HL-60 (cell line): ENCODE results near the gene SARM1.

Experiments used
- POLR2AphosphoS5 ChIP-seq: IDR thresholded peaks from 2 replicates; pipeline ENCODE4 v1.6.1; 2012; ENCODE audit warnings: low read depth
- REST ChIP-seq: IDR thresholded peaks from 2 replicates; pipeline ENCODE4 v1.6.1; 2012; ENCODE audit warnings: low read depth; ENCODE audit not compliant: insufficient replicate concordance
- TF ChIP-seq, protein P1 (sequence below): IDR thresholded peaks from one replicate; pipeline ENCODE4 v1.5.1; 2011; ENCODE audit warnings: low read length, control low read depth, inconsistent platforms; ENCODE audit not compliant: insufficient read depth

DNA sequence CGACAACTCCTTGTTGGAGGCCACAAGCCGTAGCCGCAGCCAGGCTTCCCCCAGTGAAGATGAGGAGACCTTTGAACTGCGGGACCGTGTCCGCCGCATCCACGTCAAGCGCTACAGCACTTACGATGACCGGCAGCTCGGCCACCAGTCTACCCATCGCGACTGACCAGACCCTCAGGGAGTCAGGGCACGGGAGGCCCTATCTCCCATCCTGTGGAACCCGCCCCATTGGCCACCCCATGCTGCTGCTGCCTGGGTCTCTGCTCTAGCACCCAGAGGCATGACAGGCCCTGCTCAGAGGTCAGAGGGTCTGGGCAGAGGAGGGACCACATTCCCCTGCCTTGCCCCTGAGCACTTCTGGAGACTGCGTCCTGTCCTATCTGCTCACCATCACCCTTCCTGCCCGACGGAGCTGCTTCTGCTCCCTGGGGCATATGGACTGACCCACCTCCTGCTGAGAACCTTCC, 27.0 kb upstream of the SARM1 start:
- TF ChIP-seq, protein P1, sequence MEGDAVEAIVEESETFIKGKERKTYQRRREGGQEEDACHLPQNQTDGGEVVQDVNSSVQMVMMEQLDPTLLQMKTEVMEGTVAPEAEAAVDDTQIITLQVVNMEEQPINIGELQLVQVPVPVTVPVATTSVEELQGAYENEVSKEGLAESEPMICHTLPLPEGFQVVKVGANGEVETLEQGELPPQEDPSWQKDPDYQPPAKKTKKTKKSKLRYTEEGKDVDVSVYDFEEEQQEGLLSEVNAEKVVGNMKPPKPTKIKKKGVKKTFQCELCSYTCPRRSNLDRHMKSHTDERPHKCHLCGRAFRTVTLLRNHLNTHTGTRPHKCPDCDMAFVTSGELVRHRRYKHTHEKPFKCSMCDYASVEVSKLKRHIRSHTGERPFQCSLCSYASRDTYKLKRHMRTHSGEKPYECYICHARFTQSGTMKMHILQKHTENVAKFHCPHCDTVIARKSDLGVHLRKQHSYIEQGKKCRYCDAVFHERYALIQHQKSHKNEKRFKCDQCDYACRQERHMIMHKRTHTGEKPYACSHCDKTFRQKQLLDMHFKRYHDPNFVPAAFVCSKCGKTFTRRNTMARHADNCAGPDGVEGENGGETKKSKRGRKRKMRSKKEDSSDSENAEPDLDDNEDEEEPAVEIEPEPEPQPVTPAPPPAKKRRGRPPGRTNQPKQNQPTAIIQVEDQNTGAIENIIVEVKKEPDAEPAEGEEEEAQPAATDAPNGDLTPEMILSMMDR = no peak
- TF ChIP-seq POLR2AphosphoS5 = no peak
- no peak for TF ChIP-seq REST
